HG02678 (cell line): ENCODE data around the gene EPHB2.
"Not testable (repeated sequence)": the region's sequence is repeated elsewhere in the genome, so short reads cannot be mapped to it uniquely, and the experiment has no call there.

Experiments used
- ATAC-seq: cut with Tn5 transposase; IDR thresholded peaks from one replicate; pipeline ENCODE4 v1.9.1; 2021; ENCODE audit warnings: mild to moderate bottlenecking, moderate library complexity; ENCODE audit not compliant: unreplicated experiment

EPHB2 gene

GRCh38 chr1:22831729-22832413, 121.2 kb downstream of the EPHB2 start:
- ATAC-seq, result no peak

- ATAC-seq, result no peak
Measured at GRCh38 chr1:22832414-22832786, 121.8 kb downstream of the EPHB2 start.

- ATAC-seq, result no peak
Measured at GRCh38 chr1:22833699-22834098, 123.1 kb downstream of the EPHB2 start.

- not testable (repeated sequence) for ATAC-seq
Measured at GRCh38 chr1:22834420-22834819, 123.8 kb downstream of the EPHB2 start.

GRCh38 chr1:22835636-22836319, 125.1 kb downstream of the EPHB2 start:
- no peak for ATAC-seq

GRCh38 chr1:22836850-22837249, 126.2 kb downstream of the EPHB2 start:
- ATAC-seq, result no peak

GRCh38 chr1:22837332-22837731, 126.7 kb downstream of the EPHB2 start:
- ATAC-seq, result no peak

- no peak for ATAC-seq
Measured at GRCh38 chr1:22838965-22839364, 128.3 kb downstream of the EPHB2 start.

- no peak for ATAC-seq
Measured at GRCh38 chr1:22839806-22840205, 129.2 kb downstream of the EPHB2 start.

- no peak for ATAC-seq
Measured at GRCh38 chr1:22841142-22841541, 130.5 kb downstream of the EPHB2 start.

- ATAC-seq, result no peak
Measured at GRCh38 chr1:22841860-22842281, 131.2 kb downstream of the EPHB2 start.

- ATAC-seq, result not testable (repeated sequence)
Measured at GRCh38 chr1:22843441-22844183, 133.0 kb downstream of the EPHB2 start.

GRCh38 chr1:22844621-22845020, 134.0 kb downstream of the EPHB2 start:
- ATAC-seq, result no peak

GRCh38 chr1:22845398-22845935, 134.8 kb downstream of the EPHB2 start:
- ATAC-seq, result no peak

- ATAC-seq, result no peak
Measured at GRCh38 chr1:22846458-22846857, 135.8 kb downstream of the EPHB2 start.

- no peak for ATAC-seq
Measured at GRCh38 chr1:22847249-22847648, 136.6 kb downstream of the EPHB2 start.

GRCh38 chr1:22847709-22848108, 137.1 kb downstream of the EPHB2 start:
- ATAC-seq, result no peak

- no peak for ATAC-seq
Measured at GRCh38 chr1:22848405-22848804, 137.8 kb downstream of the EPHB2 start.

GRCh38 chr1:22849770-22850169, 139.1 kb downstream of the EPHB2 start:
- no peak for ATAC-seq

- ATAC-seq, result no peak
Measured at GRCh38 chr1:22850281-22850680, 139.6 kb downstream of the EPHB2 start.

GRCh38 chr1:22850681-22851080, 140.0 kb downstream of the EPHB2 start:
- ATAC-seq, result no peak

- ATAC-seq, result no peak
Measured at GRCh38 chr1:22851517-22851916, 140.9 kb downstream of the EPHB2 start.
